GM21447 (cell line): Measurements from ENCODE around the gene RAB40C.

Experiments
- ATAC-seq: cut with Tn5 transposase; IDR thresholded peaks from one replicate; pipeline ENCODE4 v1.9.1; 2021; ENCODE audit not compliant: unreplicated experiment

RAB40C gene

GRCh38 chr16:574021-574760 is 15.7 kb upstream of the RAB40C start:
- no peak for ATAC-seq

DNA sequence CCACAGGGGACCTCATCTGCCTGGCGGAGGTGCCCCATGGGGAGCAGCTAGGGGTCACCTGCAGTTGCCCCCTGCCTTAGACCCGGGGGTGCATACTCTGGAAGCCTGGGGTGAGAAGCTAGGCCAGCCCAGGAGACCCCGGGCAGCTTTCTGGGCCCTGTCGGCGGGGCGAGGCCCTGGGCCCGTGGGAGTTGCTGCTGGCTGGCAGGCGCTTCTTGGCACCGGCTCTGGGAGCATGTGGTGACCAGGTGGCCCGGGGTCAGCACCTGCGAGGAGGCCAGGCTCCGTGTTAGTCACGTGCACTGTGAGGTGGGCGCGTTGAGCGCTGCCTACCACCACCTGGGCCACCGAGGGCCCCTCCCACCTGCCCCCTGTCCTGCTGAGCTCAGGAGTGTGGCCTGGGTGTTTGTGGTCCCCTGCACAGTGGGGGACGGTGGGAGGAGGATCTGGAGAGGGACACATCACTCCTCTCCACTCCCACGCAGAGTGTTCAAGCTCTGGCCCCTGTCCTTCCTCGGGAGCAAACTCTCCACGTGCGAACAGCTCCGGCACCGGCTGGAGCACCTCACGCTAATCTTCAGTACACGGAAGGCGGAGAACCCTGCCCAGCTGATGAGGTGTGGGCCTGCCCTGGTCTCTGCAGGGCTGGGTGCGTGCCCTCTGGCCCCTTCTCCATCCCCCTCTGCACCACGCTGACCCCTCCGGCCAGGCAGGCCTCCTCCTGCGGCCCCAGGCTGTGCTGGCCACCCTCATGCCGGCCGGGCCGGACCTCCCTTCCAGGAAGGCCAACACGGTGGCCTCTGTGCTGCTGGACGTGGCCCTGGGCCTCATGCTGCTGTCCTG is 14.3 kb upstream of the RAB40C start:
- ATAC-seq = no peak

- ATAC-seq = no peak
Observed at GRCh38 chr16:576197-576822, 13.6 kb upstream of the RAB40C start.

DNA sequence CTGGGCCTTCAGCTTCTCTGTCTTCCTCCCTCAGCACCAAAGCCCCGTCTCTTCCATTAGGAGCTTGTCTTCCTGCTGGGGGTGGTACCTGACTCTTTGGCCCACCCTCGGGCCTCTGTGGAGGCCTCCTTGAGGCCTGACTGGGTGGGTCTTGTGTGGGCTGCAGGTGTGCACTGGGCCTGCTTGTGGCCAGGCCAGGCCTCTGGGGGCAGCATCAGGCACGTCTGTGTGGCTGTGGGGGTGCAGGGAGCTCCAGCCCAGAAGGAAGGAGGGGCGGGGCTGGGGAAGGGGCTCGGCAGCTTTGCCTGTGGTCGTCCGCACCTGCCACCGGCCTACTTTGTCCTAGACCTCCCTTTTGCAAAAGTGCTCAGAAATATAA is 13.1 kb upstream of the RAB40C start:
- ATAC-seq = no peak

GRCh38 chr16:577796-578195 is 12.1 kb upstream of the RAB40C start:
- no peak for ATAC-seq

- no peak for ATAC-seq
Observed at GRCh38 chr16:578232-578869, 11.5 kb upstream of the RAB40C start.

DNA sequence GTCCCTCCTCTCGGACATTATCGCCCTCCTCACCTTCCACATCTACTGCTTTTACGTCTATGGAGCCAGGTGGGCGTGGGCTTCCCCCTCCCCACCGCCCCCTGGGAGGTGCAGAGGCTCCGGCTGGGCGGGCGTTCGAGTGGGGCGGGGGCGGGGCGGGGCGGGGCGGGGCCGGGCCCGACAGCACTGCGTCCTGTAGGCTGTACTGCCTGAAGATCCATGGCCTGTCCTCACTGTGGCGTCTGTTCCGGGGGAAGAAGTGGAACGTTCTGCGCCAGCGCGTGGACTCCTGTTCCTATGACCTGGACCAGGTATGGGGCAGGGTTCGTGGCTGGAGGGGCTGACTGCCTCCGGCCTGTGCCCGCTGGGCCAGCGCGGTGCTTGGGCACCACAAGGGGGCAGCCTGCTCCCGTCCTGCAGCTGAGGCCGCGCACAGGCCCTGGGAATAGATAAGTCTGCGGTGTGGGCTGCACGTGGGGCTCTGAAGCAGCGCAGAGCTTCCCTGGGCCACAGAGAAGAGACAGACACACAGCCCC is 10.9 kb upstream of the RAB40C start:
- no peak for ATAC-seq

DNA sequence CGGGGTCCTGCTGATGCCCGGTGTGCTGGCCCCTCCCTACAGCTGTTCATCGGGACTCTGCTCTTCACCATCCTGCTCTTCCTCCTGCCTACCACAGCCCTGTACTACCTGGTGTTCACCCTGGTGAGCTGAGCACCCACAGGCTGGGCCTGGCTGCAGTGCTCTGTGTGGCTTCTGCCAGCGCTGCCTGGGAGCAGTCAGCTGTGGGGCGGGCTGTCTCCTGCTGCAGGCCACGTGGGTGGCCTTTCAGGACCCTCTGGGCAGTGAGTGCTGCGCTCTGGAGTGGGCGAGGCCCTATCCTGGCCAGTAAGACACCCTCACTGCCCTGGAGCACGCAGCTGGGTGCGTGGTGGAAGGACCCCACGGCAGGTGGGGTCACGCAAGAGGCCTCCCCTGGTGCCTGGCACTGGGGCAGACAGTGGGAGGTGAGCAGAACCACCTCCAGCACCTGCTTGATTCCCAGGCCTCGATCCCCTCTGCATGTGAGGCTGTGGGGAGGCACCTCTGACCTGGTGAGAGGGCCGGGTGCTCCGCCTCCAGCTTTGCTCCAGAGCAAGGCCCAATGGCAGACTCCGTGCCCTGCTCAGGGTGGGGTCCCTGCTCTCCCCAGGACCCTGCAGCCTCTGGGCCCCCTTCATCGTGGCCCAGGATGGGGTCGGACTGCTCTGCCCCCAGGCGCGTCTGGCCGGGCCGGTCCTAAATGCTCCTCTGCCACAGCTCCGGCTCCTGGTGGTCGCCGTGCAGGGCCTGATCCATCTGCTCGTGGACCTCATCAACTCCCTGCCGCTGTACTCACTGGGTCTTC is 9.5 kb upstream of the RAB40C start:
- no peak for ATAC-seq

- no peak for ATAC-seq
Observed at GRCh38 chr16:580946-581498, 8.8 kb upstream of the RAB40C start.

GRCh38 chr16:582218-582613 is 7.7 kb upstream of the RAB40C start:
- ATAC-seq = no peak

- ATAC-seq = no peak
Observed at GRCh38 chr16:582614-583331, 7.1 kb upstream of the RAB40C start.

GRCh38 chr16:583470-583814 is 6.4 kb upstream of the RAB40C start:
- ATAC-seq = no peak

DNA sequence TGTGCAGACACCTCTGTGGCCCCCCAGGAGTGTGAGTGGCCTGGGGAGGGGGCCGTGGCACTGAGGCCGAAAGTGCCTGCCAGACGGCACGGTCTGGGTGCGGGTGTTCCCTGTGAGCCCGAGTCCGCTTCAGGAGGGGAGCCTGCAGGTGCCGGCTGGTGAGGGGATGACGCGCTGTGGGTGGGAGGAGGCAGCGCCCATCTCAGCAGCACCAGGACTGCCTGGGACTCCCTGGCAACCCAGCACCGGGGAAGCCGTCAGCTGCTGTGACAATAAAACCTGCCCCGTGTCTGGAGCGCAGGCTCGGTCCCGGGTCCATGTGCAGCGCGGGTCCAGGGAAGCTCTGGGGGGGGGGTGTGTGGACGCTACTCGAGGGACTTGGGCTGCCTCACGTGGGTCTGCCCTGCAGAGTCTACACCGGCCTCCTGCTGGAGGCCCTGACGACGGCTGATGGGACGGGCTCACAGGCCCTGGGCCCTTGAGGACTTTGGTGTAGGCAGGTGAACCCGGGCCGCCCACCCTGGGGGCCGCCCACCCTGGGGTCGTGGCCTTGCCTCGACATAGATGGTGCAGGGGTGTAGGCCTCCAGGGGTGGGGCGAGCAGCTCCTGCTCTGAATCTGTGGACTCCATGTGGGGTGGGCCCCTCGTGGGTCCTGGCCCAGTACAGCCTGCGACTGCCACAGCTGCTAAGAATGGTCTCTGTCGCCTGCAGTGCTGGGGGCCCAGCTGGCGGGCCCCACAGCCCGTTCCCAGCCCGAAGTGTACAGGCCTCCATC is 5.9 kb upstream of the RAB40C start:
- ATAC-seq = no peak

DNA sequence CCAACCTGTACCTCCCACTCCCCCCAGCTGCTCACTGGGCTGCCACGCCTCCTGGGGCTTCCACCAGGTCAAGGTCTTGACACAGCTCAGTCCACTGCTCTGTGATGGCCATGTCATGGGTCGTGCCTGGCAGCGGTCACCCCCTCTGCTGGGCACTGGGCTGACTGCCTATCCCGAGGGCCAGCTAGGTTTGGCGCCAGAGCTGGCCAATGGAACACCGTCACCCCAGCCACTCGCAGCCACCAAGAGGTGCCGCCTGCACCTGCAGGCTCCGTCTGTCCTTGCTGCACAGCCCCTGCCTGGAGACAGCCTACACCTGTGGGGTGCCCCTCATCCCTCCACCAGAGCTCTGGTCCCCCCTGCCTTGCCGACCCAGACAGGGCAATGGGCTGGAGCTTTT is 4.5 kb upstream of the RAB40C start:
- ATAC-seq = no peak

DNA sequence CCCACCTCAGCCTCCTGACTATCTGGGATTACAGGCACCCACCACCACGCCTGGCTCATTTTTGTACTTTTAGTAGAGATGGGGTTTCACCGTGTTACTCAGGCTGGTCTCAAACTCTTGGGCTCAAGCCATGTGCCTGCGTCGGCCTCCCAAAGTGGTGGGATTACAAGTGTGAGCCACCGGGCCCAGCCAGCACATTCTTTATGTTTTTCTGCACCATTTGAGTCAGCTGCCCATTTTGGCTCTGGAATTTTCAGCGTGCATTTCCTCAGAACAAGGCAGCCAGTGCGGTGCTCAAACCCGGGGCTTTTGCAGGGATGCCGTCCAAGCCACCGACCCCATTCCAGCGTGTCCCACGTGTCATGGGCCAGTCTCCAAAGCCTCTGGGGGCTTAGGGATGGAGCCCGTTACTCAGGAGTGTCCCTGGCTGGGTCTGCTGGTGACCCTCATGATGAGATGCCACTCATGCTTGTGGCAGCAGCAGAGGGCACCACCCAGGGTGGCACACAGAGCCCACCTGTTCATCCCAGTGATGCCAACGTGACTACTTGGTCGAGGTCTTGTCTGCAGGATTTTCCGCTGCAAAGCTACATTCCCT is 3.7 kb upstream of the RAB40C start:
- no peak for ATAC-seq

GRCh38 chr16:586645-587590 is 2.9 kb upstream of the RAB40C start:
- ATAC-seq = no peak

GRCh38 chr16:588639-588888 is 1.3 kb upstream of the RAB40C start:
- ATAC-seq = peak; percentile 10
